Measurements from ENCODE around the gene TMPRSS5.

TMPRSS5 gene

DNA sequence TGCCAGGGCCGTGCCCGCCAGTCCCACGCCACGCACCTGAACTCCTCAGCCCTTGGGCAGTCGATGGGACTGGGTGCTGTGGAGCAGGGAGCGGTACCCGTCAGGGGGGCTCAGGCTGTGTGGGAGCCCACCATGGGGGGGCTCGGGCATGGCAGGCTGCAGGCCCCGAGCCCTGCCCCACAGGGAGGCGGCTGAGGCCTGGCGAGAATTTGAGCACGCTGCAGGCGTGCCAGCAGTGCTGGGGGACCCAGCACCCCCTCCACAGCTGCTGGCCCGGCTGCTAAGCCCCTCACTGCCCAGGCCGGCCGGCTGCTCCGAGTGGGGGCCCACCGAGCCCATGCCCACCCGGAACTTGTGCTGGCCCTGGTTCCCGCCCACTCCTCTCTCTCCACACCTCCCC, 56.8 kb downstream of the TMPRSS5 start:
- H3K79me2 ChIP-seq (ENCODE audit: control insufficient read depth, low read length) = no peaks in the 10 kb centered on the region
- H3K36me3 ChIP-seq (ENCODE audit: control insufficient read depth, low read length) = no peaks in the 10 kb centered on the region
- H3K27me3 ChIP-seq (ENCODE audit: control insufficient read depth, low read length) = no peaks in the 10 kb centered on the region
- H3K9me3 ChIP-seq (ENCODE audit: control insufficient read depth, insufficient read depth, low read length) = no peaks in the 10 kb centered on the region
- no peak for TF ChIP-seq EZH2phosphoT487 (IDR thresholded peaks at IDR 0.05; ENCODE audit: borderline replicate concordance, low read length)
- TF ChIP-seq, protein P1, sequence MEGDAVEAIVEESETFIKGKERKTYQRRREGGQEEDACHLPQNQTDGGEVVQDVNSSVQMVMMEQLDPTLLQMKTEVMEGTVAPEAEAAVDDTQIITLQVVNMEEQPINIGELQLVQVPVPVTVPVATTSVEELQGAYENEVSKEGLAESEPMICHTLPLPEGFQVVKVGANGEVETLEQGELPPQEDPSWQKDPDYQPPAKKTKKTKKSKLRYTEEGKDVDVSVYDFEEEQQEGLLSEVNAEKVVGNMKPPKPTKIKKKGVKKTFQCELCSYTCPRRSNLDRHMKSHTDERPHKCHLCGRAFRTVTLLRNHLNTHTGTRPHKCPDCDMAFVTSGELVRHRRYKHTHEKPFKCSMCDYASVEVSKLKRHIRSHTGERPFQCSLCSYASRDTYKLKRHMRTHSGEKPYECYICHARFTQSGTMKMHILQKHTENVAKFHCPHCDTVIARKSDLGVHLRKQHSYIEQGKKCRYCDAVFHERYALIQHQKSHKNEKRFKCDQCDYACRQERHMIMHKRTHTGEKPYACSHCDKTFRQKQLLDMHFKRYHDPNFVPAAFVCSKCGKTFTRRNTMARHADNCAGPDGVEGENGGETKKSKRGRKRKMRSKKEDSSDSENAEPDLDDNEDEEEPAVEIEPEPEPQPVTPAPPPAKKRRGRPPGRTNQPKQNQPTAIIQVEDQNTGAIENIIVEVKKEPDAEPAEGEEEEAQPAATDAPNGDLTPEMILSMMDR (IDR thresholded peaks at IDR 0.05; ENCODE audit: low read depth, low read length, poor library complexity, severe bottlenecking) = no peak
- no peaks in the 10 kb centered on the region for H3F3A ChIP-seq (ENCODE audit: control insufficient read depth, insufficient read depth)
- no peaks in the 10 kb centered on the region; the same call in 1 of the 2 replicates for H3K9me2 ChIP-seq (replicated peaks; ENCODE audit: control insufficient read depth, low read length)
- no peak overlapping the region for H3K27ac ChIP-seq (ENCODE audit: low read depth, low read length)
- H4K20me1 ChIP-seq (ENCODE audit: control insufficient read depth, insufficient read depth, low read depth, low read length) = no peaks in the 10 kb centered on the region
- H3K4me3 ChIP-seq (ENCODE audit: low read length) = no peak overlapping the region
- no peaks in the 10 kb centered on the region for H3K4me1 ChIP-seq (ENCODE audit: control insufficient read depth, low read length)
- no peak overlapping the region for H3K4me2 ChIP-seq (ENCODE audit: low read length)

DNA sequence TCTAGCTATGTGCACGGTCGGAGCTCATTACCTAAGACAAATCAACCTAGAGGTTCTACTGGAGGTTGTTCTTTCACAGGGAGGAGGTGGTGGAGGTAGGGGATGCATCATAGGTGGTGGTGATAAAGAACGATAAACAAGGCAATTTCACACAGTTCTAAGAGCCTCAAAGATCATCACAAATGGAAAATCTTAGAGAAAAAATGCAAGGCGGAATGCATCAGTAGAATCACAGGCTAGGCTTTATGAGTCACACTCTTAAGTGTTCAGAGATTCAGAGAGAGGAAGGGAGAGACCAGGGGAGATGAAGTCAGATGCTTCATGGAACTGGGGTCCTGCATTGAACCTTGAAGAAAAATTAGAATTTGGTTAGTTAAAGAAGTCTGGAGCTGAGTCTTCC, 58.3 kb downstream of the TMPRSS5 start:
- Histone ChIP-seq H3K27ac (ENCODE audit: low read depth, low read length) (no peak overlapping the region), H3K36me3 (ENCODE audit: control insufficient read depth, low read length) (no peaks in the 10 kb centered on the region), H3K4me2 (ENCODE audit: low read length) (no peak overlapping the region), H3K79me2 (ENCODE audit: control insufficient read depth, low read length) (no peaks in the 10 kb centered on the region), H3K27me3 (ENCODE audit: control insufficient read depth, low read length) (no peaks in the 10 kb centered on the region), H3K4me3 (ENCODE audit: low read length) (no peak overlapping the region), H3F3A (ENCODE audit: control insufficient read depth, insufficient read depth) (no peaks in the 10 kb centered on the region), H3K9me2 (replicated peaks; ENCODE audit: control insufficient read depth, low read length) (no peaks in the 10 kb centered on the region; the same call in 1 of the 2 replicates), H3K4me1 (ENCODE audit: control insufficient read depth, low read length) (no peaks in the 10 kb centered on the region), H3K9me3 (ENCODE audit: control insufficient read depth, insufficient read depth, low read length) (no peaks in the 10 kb centered on the region), H4K20me1 (ENCODE audit: control insufficient read depth, insufficient read depth, low read depth, low read length) (no peaks in the 10 kb centered on the region)
- TF ChIP-seq EZH2phosphoT487 (IDR thresholded peaks at IDR 0.05; ENCODE audit: borderline replicate concordance, low read length) = no peak
- TF ChIP-seq, protein P1 (IDR thresholded peaks at IDR 0.05; ENCODE audit: low read depth, low read length, poor library complexity, severe bottlenecking) = no peak

DNA sequence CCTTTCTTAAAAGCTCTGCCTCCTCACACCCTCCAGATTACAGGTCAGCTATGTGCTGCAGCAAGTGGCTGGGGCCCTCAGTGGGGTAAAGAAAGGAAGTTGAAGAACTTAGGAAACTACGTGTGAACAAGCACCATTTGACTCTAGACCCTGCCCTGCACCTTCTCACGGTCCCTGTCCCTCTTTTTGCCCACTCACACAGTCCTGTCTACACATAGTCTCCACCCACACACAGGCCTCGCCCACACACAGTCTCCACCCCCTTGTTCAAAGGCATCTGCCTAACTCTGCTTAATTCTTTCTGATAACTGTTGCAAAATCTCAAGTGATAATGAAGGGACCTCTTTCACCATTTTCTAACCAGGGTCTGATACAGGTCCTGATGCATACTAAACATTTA, 59.0 kb downstream of the TMPRSS5 start:
- Histone ChIP-seq H3K9me3 (ENCODE audit: control insufficient read depth, insufficient read depth, low read length) (no peaks in the 10 kb centered on the region), H4K20me1 (ENCODE audit: control insufficient read depth, insufficient read depth, low read depth, low read length) (no peaks in the 10 kb centered on the region), H3F3A (ENCODE audit: control insufficient read depth, insufficient read depth) (no peaks in the 10 kb centered on the region), H3K4me3 (ENCODE audit: low read length) (no peak overlapping the region), H3K27me3 (ENCODE audit: control insufficient read depth, low read length) (no peaks in the 10 kb centered on the region), H3K36me3 (ENCODE audit: control insufficient read depth, low read length) (no peaks in the 10 kb centered on the region), H3K27ac (ENCODE audit: low read depth, low read length) (no peak overlapping the region), H3K79me2 (ENCODE audit: control insufficient read depth, low read length) (no peaks in the 10 kb centered on the region), H3K4me1 (ENCODE audit: control insufficient read depth, low read length) (no peaks in the 10 kb centered on the region), H3K9me2 (replicated peaks; ENCODE audit: control insufficient read depth, low read length) (no peaks in the 10 kb centered on the region; the same call in 1 of the 2 replicates), H3K4me2 (ENCODE audit: low read length) (no peak overlapping the region)
- no peak for TF ChIP-seq EZH2phosphoT487 (IDR thresholded peaks at IDR 0.05; ENCODE audit: borderline replicate concordance, low read length)
- TF ChIP-seq, protein P1 (IDR thresholded peaks at IDR 0.05; ENCODE audit: low read depth, low read length, poor library complexity, severe bottlenecking) = no peak
